ENCODE results near the gene BRF1. TPM values are rescaled to one million over a fixed set of nuclear protein-coding genes. Genes with fewer than 3 reads are reported as not detected.

BRF1 gene
- total and polyA plus RNA-seq, 2 of the 8 experiments (the other 6 are each of a cell fraction or from before 2014, with no cell fraction given): 7.7 to 18.3 TPM

DNA sequence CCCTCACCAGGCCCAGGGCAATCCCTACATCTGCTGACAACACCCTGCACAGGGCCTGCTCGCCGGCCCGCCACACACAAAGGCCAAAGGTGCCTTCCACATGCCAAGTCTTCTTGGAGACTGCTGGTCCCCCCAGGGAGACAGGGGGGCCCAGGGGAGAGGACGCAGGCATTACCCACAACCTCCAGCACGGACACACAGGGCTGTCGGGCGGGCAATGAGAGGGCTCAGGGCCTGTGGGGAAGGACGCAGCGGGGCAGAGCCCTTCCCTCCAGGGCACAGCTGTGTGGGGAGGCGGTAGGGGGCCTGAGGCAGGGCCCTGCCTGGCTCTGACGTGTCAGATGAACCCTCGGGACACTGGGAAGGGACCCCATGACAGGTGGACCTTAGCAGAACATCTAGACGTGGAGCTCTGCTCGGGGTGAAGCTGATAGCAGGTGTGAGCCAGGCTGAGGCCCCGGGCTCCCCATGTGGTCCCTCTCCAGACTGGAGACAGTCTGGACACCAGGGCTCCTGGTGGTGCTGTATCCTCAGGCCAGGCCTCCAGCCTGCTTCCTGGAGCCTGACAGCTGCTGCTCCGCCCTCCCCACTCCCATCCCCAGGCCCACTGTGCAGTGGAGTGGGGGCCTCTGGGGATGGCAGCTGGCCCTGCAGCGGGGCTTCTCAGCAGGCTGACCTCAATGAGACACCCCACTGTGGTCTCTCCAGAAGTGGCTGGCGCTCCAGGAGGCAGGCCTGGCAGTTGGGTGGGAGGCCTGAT, 88.1 kb downstream of the BRF1 start:
- H3K23me2 ChIP-seq (ENCODE audit: low read depth, low read length): peaks cover 3% of the 10 kb centered on the region; the same call in 1 of the 2 replicates
- DNase-seq (ENCODE audit: low read depth in 1 of 2, low spot score in 2 of 2) (no peak), FAIRE-seq (no peak)
- TF ChIP-seq HDAC6 (IDR thresholded peaks at IDR 0.05; ENCODE audit: low read depth, low read length): no peak

More for the DNA sequence above, 88.1 kb downstream of the BRF1 start:
- no peak overlapping the region for H2BK20ac ChIP-seq (ENCODE audit: low read length)
- no peaks in the 10 kb centered on the region; a peak in 1 of 7 replicates for H3K27me3 ChIP-seq (replicated peaks in 1 of 4; ENCODE audit: control insufficient read depth in 3 of 4, extremely low read depth in 1 of 4, insufficient read depth in 3 of 4, low read length in 3 of 4)
- H4K8ac ChIP-seq (ENCODE audit: extremely low read depth, insufficient read depth, low read length): no peak overlapping the region; the same call in 1 of the 2 replicates
- H3K79me1 ChIP-seq (ENCODE audit: low read depth, low read length): peaks cover 4% of the 10 kb centered on the region; the same call in 1 of the 2 replicates
- WGBS, 2 experiments (ENCODE audit: extremely low coverage in 1 of 2, insufficient coverage in 1 of 2, insufficient read length in 1 of 2, insufficient replicate concordance in 2 of 2, low coverage in 1 of 2, low lambda C conversion rate in 2 of 2, missing lambda C conversion rate in 1 of 2): 90% methylated on average over 18 of the region's 18 CpGs; no CpG with 5 or more reads in 1 of the 2 experiments
- H3K18ac ChIP-seq (ENCODE audit: extremely low read depth, low read length): no peak overlapping the region
- ChIA-PET CTCF (ENCODE audit: partially characterized antibody) (interaction anchor here (0.9 to 3.3 kb wide), 8 partner anchors 10 to 268 kb away, joined by 3 to 24 read pairs (median 4); no protein-coding TSS in a partner anchor), POLR2A (ENCODE audit: partially characterized antibody) (no interaction called here)
- H3K56ac ChIP-seq (replicated peaks; ENCODE audit: insufficient read length, low read depth, low read length): no peak overlapping the region
- no peaks in the 10 kb centered on the region for H3K79me2 ChIP-seq (ENCODE audit: control insufficient read depth in 1 of 2, insufficient read depth in 2 of 2, low read length in 2 of 2)
- no peak overlapping the region for H2AFZ ChIP-seq (ENCODE audit: low read length)
- H4K91ac ChIP-seq (replicated peaks; ENCODE audit: insufficient read length, low read length): no peak overlapping the region
- H3K4me2 ChIP-seq (ENCODE audit: insufficient read depth in 1 of 2, low read depth in 2 of 2, low read length in 2 of 2): no peak overlapping the region
- H3K4ac ChIP-seq (replicated peaks; ENCODE audit: insufficient read length, low read depth, low read length): no peak overlapping the region
- no peak overlapping the region for H3K27ac ChIP-seq (ENCODE audit: low read depth, low read length)
- no peaks in the 10 kb centered on the region for H3K4me1 ChIP-seq (replicated peaks in 1 of 4; ENCODE audit: control insufficient read depth in 3 of 4, insufficient read depth in 4 of 4, low read length in 3 of 4)
- no peak overlapping the region for H2BK5ac ChIP-seq (ENCODE audit: low read depth, low read length)
- no peak overlapping the region for H2BK12ac ChIP-seq (ENCODE audit: low read depth, low read length)
- H2BK15ac ChIP-seq (ENCODE audit: low read length): no peak overlapping the region
- H3K4me3 ChIP-seq (ENCODE audit: extremely low read depth in 1 of 4, insufficient read depth in 2 of 4, low read depth in 3 of 4, low read length in 4 of 4): no peak overlapping the region
- no peak overlapping the region for H3K23ac ChIP-seq (ENCODE audit: insufficient read length)
- no peak overlapping the region for H2BK120ac ChIP-seq (replicated peaks; ENCODE audit: low read depth, low read length)
- no peak overlapping the region for H3K9ac ChIP-seq (replicated peaks in 1 of 4; ENCODE audit: extremely low read depth in 1 of 4, low read depth in 3 of 4, low read length in 3 of 4)
- no peak overlapping the region for H3K14ac ChIP-seq (ENCODE audit: insufficient read length)
- H3K9me3 ChIP-seq (ENCODE audit: insufficient read depth in 2 of 2, low read depth in 1 of 2, low read length in 1 of 2): no peaks in the 10 kb centered on the region
- peaks cover 0 to 14% of the 10 kb centered on the region in 2 experiments for H4K20me1 ChIP-seq (replicated peaks in 1 of 2; ENCODE audit: control insufficient read depth in 1 of 2, insufficient read depth in 2 of 2, low read length in 2 of 2)
- H3K36me3 ChIP-seq (ENCODE audit: control insufficient read depth in 2 of 4, insufficient read depth in 4 of 4, low read length in 3 of 4): no peaks in the 10 kb centered on the region; a peak in 1 of 8 replicates
- no peak overlapping the region for H2AK5ac ChIP-seq (ENCODE audit: low read depth, low read length)
- H4K5ac ChIP-seq (ENCODE audit: insufficient read length, low read depth, low read length): no peak overlapping the region
